ENCODE results near the gene SLC6A17.

SLC6A17 gene

GRCh38 chr1:110196917-110197765, 46.8 kb downstream of the SLC6A17 start:
- peak; percentile 95 for ATAC-seq
- no peak for TF ChIP-seq TCF4 (CRISPR knock-in tag; IDR thresholded peaks at IDR 0.05; ENCODE audit: borderline replicate concordance)
- no peak for TF ChIP-seq CSDC2 (CRISPR knock-in tag; IDR thresholded peaks at IDR 0.05)
- TF ChIP-seq ZNF70 (CRISPR knock-in tag; IDR thresholded peaks at IDR 0.05), result no peak
- TF ChIP-seq ZFP30 (CRISPR knock-in tag; IDR thresholded peaks at IDR 0.05), result no peak
- no peak for TF ChIP-seq ZC3H10 (CRISPR knock-in tag; IDR thresholded peaks at IDR 0.05)
- no peak for TF ChIP-seq PPARA (CRISPR knock-in tag; IDR thresholded peaks at IDR 0.05; ENCODE audit: borderline replicate concordance)
- TF ChIP-seq, protein P1, sequence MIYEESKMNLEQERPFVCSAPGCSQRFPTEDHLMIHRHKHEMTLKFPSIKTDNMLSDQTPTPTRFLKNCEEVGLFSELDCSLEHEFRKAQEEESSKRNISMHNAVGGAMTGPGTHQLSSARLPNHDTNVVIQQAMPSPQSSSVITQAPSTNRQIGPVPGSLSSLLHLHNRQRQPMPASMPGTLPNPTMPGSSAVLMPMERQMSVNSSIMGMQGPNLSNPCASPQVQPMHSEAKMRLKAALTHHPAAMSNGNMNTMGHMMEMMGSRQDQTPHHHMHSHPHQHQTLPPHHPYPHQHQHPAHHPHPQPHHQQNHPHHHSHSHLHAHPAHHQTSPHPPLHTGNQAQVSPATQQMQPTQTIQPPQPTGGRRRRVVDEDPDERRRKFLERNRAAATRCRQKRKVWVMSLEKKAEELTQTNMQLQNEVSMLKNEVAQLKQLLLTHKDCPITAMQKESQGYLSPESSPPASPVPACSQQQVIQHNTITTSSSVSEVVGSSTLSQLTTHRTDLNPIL (CRISPR knock-in tag; IDR thresholded peaks at IDR 0.05; ENCODE audit: low read depth), result no peak
- no peak for TF ChIP-seq OSR1 (CRISPR knock-in tag; IDR thresholded peaks at IDR 0.05)
- no peak for TF ChIP-seq ZFP3 (CRISPR knock-in tag; IDR thresholded peaks at IDR 0.05)
- no peak for TF ChIP-seq ESRRG (CRISPR knock-in tag; IDR thresholded peaks at IDR 0.05)
- no peak for TF ChIP-seq TOX (CRISPR knock-in tag; IDR thresholded peaks at IDR 0.05; ENCODE audit: borderline replicate concordance)

DNA sequence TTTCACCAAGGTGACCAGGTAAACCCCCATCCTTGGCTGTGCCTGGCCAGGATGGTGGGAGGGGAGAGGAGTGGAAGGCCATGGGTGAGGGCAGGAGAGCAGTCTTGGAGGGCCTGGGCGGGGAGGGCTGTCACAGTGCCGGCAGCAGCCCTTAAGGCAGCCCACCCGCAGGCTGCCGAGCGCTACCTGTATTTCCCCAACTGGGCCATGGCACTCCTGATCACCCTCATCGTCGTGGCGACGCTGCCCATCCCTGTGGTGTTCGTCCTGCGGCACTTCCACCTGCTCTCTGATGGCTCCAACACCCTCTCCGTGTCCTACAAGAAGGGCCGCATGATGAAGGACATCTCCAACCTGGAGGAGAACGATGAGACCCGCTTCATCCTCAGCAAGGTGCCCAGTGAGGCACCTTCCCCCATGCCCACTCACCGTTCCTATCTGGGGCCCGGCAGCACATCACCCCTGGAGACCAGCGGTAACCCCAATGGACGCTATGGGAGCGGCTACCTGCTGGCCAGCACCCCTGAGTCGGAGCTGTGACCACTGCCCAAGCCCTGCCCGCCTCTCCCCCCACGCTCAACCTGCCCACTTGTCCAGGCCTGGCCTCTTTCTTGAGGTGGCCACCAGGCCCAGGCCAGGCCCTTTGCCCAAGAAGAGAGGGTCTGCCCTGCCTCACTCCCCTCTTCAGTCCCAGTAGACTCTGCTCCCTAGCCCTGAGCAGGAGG, 47.8 kb downstream of the SLC6A17 start:
- no peak for TF ChIP-seq ZNF70 (CRISPR knock-in tag; IDR thresholded peaks at IDR 0.05)
- no peak for TF ChIP-seq SNAI2 (CRISPR knock-in tag; IDR thresholded peaks at IDR 0.05)
- no peak for TF ChIP-seq BACH2 (CRISPR knock-in tag; IDR thresholded peaks at IDR 0.05; ENCODE audit: borderline replicate concordance)
- no peak for TF ChIP-seq OSR1 (CRISPR knock-in tag; IDR thresholded peaks at IDR 0.05)
- no peak for TF ChIP-seq ZFP3 (CRISPR knock-in tag; IDR thresholded peaks at IDR 0.05)
- TF ChIP-seq, protein P2, sequence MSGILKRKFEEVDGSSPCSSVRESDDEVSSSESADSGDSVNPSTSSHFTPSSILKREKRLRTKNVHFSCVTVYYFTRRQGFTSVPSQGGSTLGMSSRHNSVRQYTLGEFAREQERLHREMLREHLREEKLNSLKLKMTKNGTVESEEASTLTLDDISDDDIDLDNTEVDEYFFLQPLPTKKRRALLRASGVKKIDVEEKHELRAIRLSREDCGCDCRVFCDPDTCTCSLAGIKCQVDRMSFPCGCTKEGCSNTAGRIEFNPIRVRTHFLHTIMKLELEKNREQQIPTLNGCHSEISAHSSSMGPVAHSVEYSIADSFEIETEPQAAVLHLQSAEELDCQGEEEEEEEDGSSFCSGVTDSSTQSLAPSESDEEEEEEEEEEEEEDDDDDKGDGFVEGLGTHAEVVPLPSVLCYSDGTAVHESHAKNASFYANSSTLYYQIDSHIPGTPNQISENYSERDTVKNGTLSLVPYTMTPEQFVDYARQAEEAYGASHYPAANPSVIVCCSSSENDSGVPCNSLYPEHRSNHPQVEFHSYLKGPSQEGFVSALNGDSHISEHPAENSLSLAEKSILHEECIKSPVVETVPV (CRISPR knock-in tag; IDR thresholded peaks at IDR 0.05), result no peak
- no peak for TF ChIP-seq ZNF565 (CRISPR knock-in tag; conservative IDR thresholded peaks at IDR 0.05; ENCODE audit: low read depth)
- TF ChIP-seq CSDC2 (CRISPR knock-in tag; IDR thresholded peaks at IDR 0.05), result no peak
- TF ChIP-seq ISL1 (CRISPR knock-in tag; IDR thresholded peaks at IDR 0.05), result no peak
- TF ChIP-seq TCF4 (CRISPR knock-in tag; IDR thresholded peaks at IDR 0.05; ENCODE audit: borderline replicate concordance), result no peak
- TF ChIP-seq ARNTL (CRISPR knock-in tag; IDR thresholded peaks at IDR 0.05; ENCODE audit: borderline replicate concordance, low read depth), result no peak
- no peak for TF ChIP-seq ESRRG (CRISPR knock-in tag; IDR thresholded peaks at IDR 0.05)
- TF ChIP-seq GLIS3 (CRISPR knock-in tag; IDR thresholded peaks at IDR 0.05), result no peak
- TF ChIP-seq, protein P3, sequence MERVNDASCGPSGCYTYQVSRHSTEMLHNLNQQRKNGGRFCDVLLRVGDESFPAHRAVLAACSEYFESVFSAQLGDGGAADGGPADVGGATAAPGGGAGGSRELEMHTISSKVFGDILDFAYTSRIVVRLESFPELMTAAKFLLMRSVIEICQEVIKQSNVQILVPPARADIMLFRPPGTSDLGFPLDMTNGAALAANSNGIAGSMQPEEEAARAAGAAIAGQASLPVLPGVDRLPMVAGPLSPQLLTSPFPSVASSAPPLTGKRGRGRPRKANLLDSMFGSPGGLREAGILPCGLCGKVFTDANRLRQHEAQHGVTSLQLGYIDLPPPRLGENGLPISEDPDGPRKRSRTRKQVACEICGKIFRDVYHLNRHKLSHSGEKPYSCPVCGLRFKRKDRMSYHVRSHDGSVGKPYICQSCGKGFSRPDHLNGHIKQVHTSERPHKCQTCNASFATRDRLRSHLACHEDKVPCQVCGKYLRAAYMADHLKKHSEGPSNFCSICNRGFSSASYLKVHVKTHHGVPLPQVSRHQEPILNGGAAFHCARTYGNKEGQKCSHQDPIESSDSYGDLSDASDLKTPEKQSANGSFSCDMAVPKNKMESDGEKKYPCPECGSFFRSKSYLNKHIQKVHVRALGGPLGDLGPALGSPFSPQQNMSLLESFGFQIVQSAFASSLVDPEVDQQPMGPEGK (CRISPR knock-in tag; IDR thresholded peaks at IDR 0.05; ENCODE audit: borderline replicate concordance), result no peak
- TF ChIP-seq ZFP30 (CRISPR knock-in tag; IDR thresholded peaks at IDR 0.05), result no peak
- TF ChIP-seq POU6F1 (CRISPR knock-in tag; IDR thresholded peaks at IDR 0.05; ENCODE audit: borderline replicate concordance, low read depth), result no peak
- TF ChIP-seq ZC3H10 (CRISPR knock-in tag; IDR thresholded peaks at IDR 0.05), result no peak
- TF ChIP-seq PPARA (CRISPR knock-in tag; IDR thresholded peaks at IDR 0.05; ENCODE audit: borderline replicate concordance), result no peak
- TF ChIP-seq TOX (CRISPR knock-in tag; IDR thresholded peaks at IDR 0.05; ENCODE audit: borderline replicate concordance), result no peak
- ATAC-seq, result no peak

- ATAC-seq, result no peak
- TF ChIP-seq ISL1 (CRISPR knock-in tag; IDR thresholded peaks at IDR 0.05) (no peak), ZNF565 (CRISPR knock-in tag; conservative IDR thresholded peaks at IDR 0.05; ENCODE audit: low read depth) (no peak), TOX (CRISPR knock-in tag; IDR thresholded peaks at IDR 0.05; ENCODE audit: borderline replicate concordance) (no peak), ZNF8 (CRISPR knock-in tag; IDR thresholded peaks at IDR 0.05) (no peak), ARNTL (CRISPR knock-in tag; IDR thresholded peaks at IDR 0.05; ENCODE audit: borderline replicate concordance, low read depth) (no peak), TCF4 (CRISPR knock-in tag; IDR thresholded peaks at IDR 0.05; ENCODE audit: borderline replicate concordance) (no peak), ZFP30 (CRISPR knock-in tag; IDR thresholded peaks at IDR 0.05) (no peak), PPARA (CRISPR knock-in tag; IDR thresholded peaks at IDR 0.05; ENCODE audit: borderline replicate concordance) (no peak), ZFP3 (CRISPR knock-in tag; IDR thresholded peaks at IDR 0.05) (no peak), ZC3H10 (CRISPR knock-in tag; IDR thresholded peaks at IDR 0.05) (no peak), BACH2 (CRISPR knock-in tag; IDR thresholded peaks at IDR 0.05; ENCODE audit: borderline replicate concordance) (no peak), ESRRG (CRISPR knock-in tag; IDR thresholded peaks at IDR 0.05) (no peak), SNAI2 (CRISPR knock-in tag; IDR thresholded peaks at IDR 0.05) (no peak), RARB (CRISPR knock-in tag; IDR thresholded peaks at IDR 0.05) (no peak), ZNF70 (CRISPR knock-in tag; IDR thresholded peaks at IDR 0.05) (no peak), POU6F1 (CRISPR knock-in tag; IDR thresholded peaks at IDR 0.05; ENCODE audit: borderline replicate concordance, low read depth) (no peak)
- TF ChIP-seq, protein P3 (CRISPR knock-in tag; IDR thresholded peaks at IDR 0.05; ENCODE audit: borderline replicate concordance), result no peak
Observed at GRCh38 chr1:110198746-110199145, 48.5 kb downstream of the SLC6A17 start.
